ENCODE data around the gene HEXD. TPM values are rescaled to one million over a fixed set of nuclear protein-coding genes. Genes with fewer than 3 reads are reported as not detected.

The HEXD gene
- total and polyA plus RNA-seq, 2 donors (not counting 3 experiments of a cell fraction or from before 2014, with no cell fraction given): 12.9 to 18.6 TPM

DNA sequence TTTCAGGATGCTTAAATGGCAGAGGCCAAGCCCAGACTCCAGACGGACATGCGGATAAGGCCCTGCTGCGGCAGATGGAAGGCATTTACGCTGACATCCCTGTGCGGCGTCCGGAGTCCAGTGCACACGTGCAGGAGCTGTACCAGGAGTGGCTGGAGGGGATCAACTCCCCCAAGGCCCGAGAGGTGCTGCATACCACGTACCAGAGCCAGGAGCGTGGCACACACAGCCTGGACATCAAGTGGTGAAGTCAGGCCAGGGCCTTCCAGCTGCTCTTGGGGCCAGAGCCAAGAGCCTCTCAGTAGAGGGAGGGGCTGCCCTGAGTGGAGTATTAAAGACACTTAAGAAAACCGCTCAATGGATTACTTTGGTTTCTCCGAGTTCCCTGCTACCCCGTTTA, 69.8 kb downstream of the HEXD start:
- H4K20me1 ChIP-seq (replicated peaks; ENCODE audit: control insufficient read depth, extremely low read depth, insufficient read depth, low read length): no peaks in the 10 kb centered on the region
- ChIA-PET POLR2A (no interaction called here), CTCF (interaction anchor here (0.9 kb wide), 1 partner anchor 66 kb away, joined by 3 read pairs; no protein-coding TSS in a partner anchor)
- FAIRE-seq (no peak), DNase-seq (ENCODE audit: low read depth, low spot score) (no peak)
- H3K79me2 ChIP-seq (ENCODE audit: control insufficient read depth, insufficient read depth, low read length): no peaks in the 10 kb centered on the region
- no TSS peak for BruUV-seq (replicated peaks)
- dilution Hi-C loops (cut with MboI; ENCODE audit: extremely low pct_ligation_motif_present, low sequenced_read_pairs): no loop called here
- no peak overlapping the region for H3K9ac ChIP-seq (replicated peaks; ENCODE audit: extremely low read depth, insufficient read depth, low read length)
- intact Hi-C loops (cut with micrococcal nuclease): no loop called here
- no peaks in the 10 kb centered on the region for H3K4me1 ChIP-seq (ENCODE audit: control insufficient read depth, extremely low read depth, insufficient read depth, low read length)
- H3K9me3 ChIP-seq (replicated peaks; ENCODE audit: control insufficient read depth, insufficient read depth, low read length): no peaks in the 10 kb centered on the region
- H3K4me3 ChIP-seq (replicated peaks in 1 of 3; ENCODE audit: insufficient read depth in 1 of 3, low read depth in 1 of 3, low read length in 3 of 3): no peak overlapping the region
- no peak overlapping the region for H3K4me2 ChIP-seq (ENCODE audit: insufficient read depth, low read length)
- no peaks in the 10 kb centered on the region for H3K9me1 ChIP-seq (replicated peaks; ENCODE audit: control insufficient read depth, extremely low read depth, insufficient read depth, low read length)
- H2AFZ ChIP-seq (ENCODE audit: low read depth, low read length): no peak overlapping the region
- TF ChIP-seq, protein P1, sequence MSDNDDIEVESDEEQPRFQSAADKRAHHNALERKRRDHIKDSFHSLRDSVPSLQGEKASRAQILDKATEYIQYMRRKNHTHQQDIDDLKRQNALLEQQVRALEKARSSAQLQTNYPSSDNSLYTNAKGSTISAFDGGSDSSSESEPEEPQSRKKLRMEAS (IDR thresholded peaks at IDR 0.05; ENCODE audit: insufficient read depth, insufficient read length): no peak
- TF ChIP-seq, protein P2, sequence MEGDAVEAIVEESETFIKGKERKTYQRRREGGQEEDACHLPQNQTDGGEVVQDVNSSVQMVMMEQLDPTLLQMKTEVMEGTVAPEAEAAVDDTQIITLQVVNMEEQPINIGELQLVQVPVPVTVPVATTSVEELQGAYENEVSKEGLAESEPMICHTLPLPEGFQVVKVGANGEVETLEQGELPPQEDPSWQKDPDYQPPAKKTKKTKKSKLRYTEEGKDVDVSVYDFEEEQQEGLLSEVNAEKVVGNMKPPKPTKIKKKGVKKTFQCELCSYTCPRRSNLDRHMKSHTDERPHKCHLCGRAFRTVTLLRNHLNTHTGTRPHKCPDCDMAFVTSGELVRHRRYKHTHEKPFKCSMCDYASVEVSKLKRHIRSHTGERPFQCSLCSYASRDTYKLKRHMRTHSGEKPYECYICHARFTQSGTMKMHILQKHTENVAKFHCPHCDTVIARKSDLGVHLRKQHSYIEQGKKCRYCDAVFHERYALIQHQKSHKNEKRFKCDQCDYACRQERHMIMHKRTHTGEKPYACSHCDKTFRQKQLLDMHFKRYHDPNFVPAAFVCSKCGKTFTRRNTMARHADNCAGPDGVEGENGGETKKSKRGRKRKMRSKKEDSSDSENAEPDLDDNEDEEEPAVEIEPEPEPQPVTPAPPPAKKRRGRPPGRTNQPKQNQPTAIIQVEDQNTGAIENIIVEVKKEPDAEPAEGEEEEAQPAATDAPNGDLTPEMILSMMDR (IDR thresholded peaks at IDR 0.05; ENCODE audit: extremely low read depth in 1 of 2, insufficient read depth in 1 of 2, low read depth in 1 of 2, low read length in 2 of 2): no peak
- TF ChIP-seq GATA2 (IDR thresholded peaks at IDR 0.05; ENCODE audit: insufficient read depth, insufficient read length, low read depth, low read length) (no peak), JUN (IDR thresholded peaks at IDR 0.05; ENCODE audit: borderline replicate concordance, insufficient read depth, insufficient read length, low read depth) (no peak), MYC (IDR thresholded peaks at IDR 0.05; ENCODE audit: low read depth, low read length) (no peak), FOS (IDR thresholded peaks at IDR 0.05; ENCODE audit: borderline replicate concordance, insufficient read depth, low read length) (no peak)
- no peaks in the 10 kb centered on the region for H3K27me3 ChIP-seq (ENCODE audit: control insufficient read depth in 2 of 2, insufficient read depth in 2 of 2, low read length in 2 of 2)
- H3K27ac ChIP-seq (ENCODE audit: insufficient read depth, low read depth, low read length): no peak overlapping the region
- H3K36me3 ChIP-seq (ENCODE audit: control insufficient read depth in 2 of 2, extremely low read depth in 1 of 2, insufficient read depth in 2 of 2, low read length in 2 of 2): peaks cover 2 to 33% of the 10 kb centered on the region in 2 experiments

Measured in endothelial cell of umbilical vein (primary cell).